ENCODE measurements around the gene KATNBL1.

Gene KATNBL1

DNA sequence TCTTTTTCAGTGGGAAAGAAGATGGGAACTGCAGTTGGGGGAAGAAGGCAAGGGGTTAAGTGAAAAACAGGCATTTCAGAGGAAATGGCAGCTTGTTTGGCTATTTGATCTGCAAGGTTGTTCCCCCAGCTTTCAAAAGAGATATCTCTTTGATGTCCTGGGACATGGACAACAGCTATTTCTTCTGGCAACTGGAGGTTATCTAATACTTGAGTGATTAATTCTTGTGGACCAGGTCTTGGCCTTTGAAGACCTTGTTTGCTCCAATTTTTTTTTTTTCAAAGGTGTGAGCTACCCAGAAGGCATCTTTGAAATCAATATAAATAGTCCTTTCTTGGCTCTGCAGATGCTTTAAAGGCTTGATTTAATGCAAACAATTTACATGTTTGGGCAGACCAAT is 51.5 kb downstream of the KATNBL1 start:
- Histone ChIP-seq H3K36me3 (replicated peaks in 1 of 2; ENCODE audit: control insufficient read depth in 2 of 2, insufficient read depth in 2 of 2, low read length in 2 of 2) (peaks cover 14 to 93% of the 10 kb centered on the region in 2 donors), H3K9me3 (replicated peaks in 1 of 2; ENCODE audit: control insufficient read depth in 2 of 2, insufficient read depth in 1 of 2, low read depth in 1 of 2, low read length in 2 of 2) (peaks cover 15 to 58% of the 10 kb centered on the region in 2 donors), H3K4me2 (ENCODE audit: insufficient read depth, low read length, poor library complexity, severe bottlenecking) (no peak overlapping the region), H3K27me3 (ENCODE audit: control insufficient read depth in 3 of 3, insufficient read depth in 3 of 3, low read depth in 1 of 3, low read length in 3 of 3) (no peaks in the 10 kb centered on the region), H2AFZ (ENCODE audit: low read length) (no peak overlapping the region), H4K91ac (ENCODE audit: low read depth, low read length, poor library complexity) (no peak overlapping the region), H2BK5ac (ENCODE audit: low read length) (no peak overlapping the region), H2BK120ac (ENCODE audit: low read depth, low read length) (no peak overlapping the region), H3K79me1 (ENCODE audit: low read depth, low read length) (peaks cover 1% of the 10 kb centered on the region), H3K9ac (ENCODE audit: low read depth, low read length, poor library complexity) (no peak overlapping the region), H2BK12ac (ENCODE audit: low read length) (no peak overlapping the region), H2AK5ac (ENCODE audit: low read depth, low read length) (no peak overlapping the region), H2BK15ac (ENCODE audit: low read length) (no peak overlapping the region), H3K4ac (ENCODE audit: low read length) (no peak overlapping the region), H3K18ac (ENCODE audit: low read length) (no peak overlapping the region), H3K4me3 (ENCODE audit: low read length in 2 of 2) (no peak overlapping the region), H3K4me1 (ENCODE audit: control insufficient read depth in 2 of 2, insufficient read depth in 1 of 2, low read depth in 1 of 2, low read length in 2 of 2) (no peaks in the 10 kb centered on the region), H4K8ac (ENCODE audit: low read depth, low read length) (no peak overlapping the region), H3K23ac (ENCODE audit: low read depth, low read length, poor library complexity) (no peak overlapping the region), H3K27ac (replicated peaks; ENCODE audit: low read length) (no peak overlapping the region), H3K14ac (ENCODE audit: low read length) (no peak overlapping the region)
- DNase-seq (ENCODE audit: low spot score): no peak

GRCh38 chr15:34155859-34156258 is 54.0 kb downstream of the KATNBL1 start:
- Histone ChIP-seq H3K14ac (ENCODE audit: low read length) (no peak overlapping the region), H2BK5ac (ENCODE audit: low read length) (no peak overlapping the region), H2BK12ac (ENCODE audit: low read length) (no peak overlapping the region), H4K91ac (ENCODE audit: low read depth, low read length, poor library complexity) (no peak overlapping the region), H3K4me3 (ENCODE audit: low read length in 2 of 2) (no peak overlapping the region), H3K18ac (ENCODE audit: low read length) (no peak overlapping the region), H3K9me3 (replicated peaks in 1 of 2; ENCODE audit: control insufficient read depth in 2 of 2, insufficient read depth in 1 of 2, low read depth in 1 of 2, low read length in 2 of 2) (peaks cover 5 to 37% of the 10 kb centered on the region in 2 donors), H2AK5ac (ENCODE audit: low read depth, low read length) (no peak overlapping the region), H2BK120ac (ENCODE audit: low read depth, low read length) (no peak overlapping the region), H3K27ac (replicated peaks; ENCODE audit: low read length) (no peak overlapping the region), H3K4ac (ENCODE audit: low read length) (no peak overlapping the region), H3K9ac (ENCODE audit: low read depth, low read length, poor library complexity) (no peak overlapping the region), H2AFZ (ENCODE audit: low read length) (no peak overlapping the region), H2BK15ac (ENCODE audit: low read length) (no peak overlapping the region), H3K27me3 (ENCODE audit: control insufficient read depth in 3 of 3, insufficient read depth in 3 of 3, low read depth in 1 of 3, low read length in 3 of 3) (no peaks in the 10 kb centered on the region), H4K8ac (ENCODE audit: low read depth, low read length) (no peak overlapping the region), H3K23ac (ENCODE audit: low read depth, low read length, poor library complexity) (no peak overlapping the region), H3K4me2 (ENCODE audit: insufficient read depth, low read length, poor library complexity, severe bottlenecking) (no peak overlapping the region), H3K4me1 (ENCODE audit: control insufficient read depth in 2 of 2, insufficient read depth in 1 of 2, low read depth in 1 of 2, low read length in 2 of 2) (no peaks in the 10 kb centered on the region), H3K79me1 (ENCODE audit: low read depth, low read length) (no peaks in the 10 kb centered on the region), H3K36me3 (replicated peaks in 1 of 2; ENCODE audit: control insufficient read depth in 2 of 2, insufficient read depth in 2 of 2, low read length in 2 of 2) (peaks cover 6 to 95% of the 10 kb centered on the region in 2 donors)
- no CpG with 5 or more reads among the region's 7 CpGs for WGBS, 2 donors (ENCODE audit: extremely low coverage in 2 of 2, insufficient read length in 2 of 2, insufficient replicate concordance in 1 of 2)
- DNase-seq (ENCODE audit: low spot score): no peak

GRCh38 chr15:34154725-34155204 is 55.1 kb downstream of the KATNBL1 start:
- H3K27ac ChIP-seq (replicated peaks; ENCODE audit: low read length): no peak overlapping the region
- no peak overlapping the region for H2BK120ac ChIP-seq (ENCODE audit: low read depth, low read length)
- no peak overlapping the region for H2BK12ac ChIP-seq (ENCODE audit: low read length)
- no peak overlapping the region for H3K4me3 ChIP-seq (ENCODE audit: low read length in 2 of 2)
- peaks cover 2 to 27% of the 10 kb centered on the region in 2 donors for H3K9me3 ChIP-seq (replicated peaks in 1 of 2; ENCODE audit: control insufficient read depth in 2 of 2, insufficient read depth in 1 of 2, low read depth in 1 of 2, low read length in 2 of 2)
- H3K4ac ChIP-seq (ENCODE audit: low read length): no peak overlapping the region
- no peak overlapping the region for H2AK5ac ChIP-seq (ENCODE audit: low read depth, low read length)
- WGBS, 2 donors (ENCODE audit: extremely low coverage in 2 of 2, insufficient read length in 2 of 2, insufficient replicate concordance in 1 of 2): no CpG with 5 or more reads among the region's 7 CpGs
- H2AFZ ChIP-seq (ENCODE audit: low read length): no peak overlapping the region
- H3K14ac ChIP-seq (ENCODE audit: low read length): no peak overlapping the region
- peaks cover 11 to 97% of the 10 kb centered on the region in 2 donors for H3K36me3 ChIP-seq (replicated peaks in 1 of 2; ENCODE audit: control insufficient read depth in 2 of 2, insufficient read depth in 2 of 2, low read length in 2 of 2)
- H3K27me3 ChIP-seq (ENCODE audit: control insufficient read depth in 3 of 3, insufficient read depth in 3 of 3, low read depth in 1 of 3, low read length in 3 of 3): no peaks in the 10 kb centered on the region
- no peaks in the 10 kb centered on the region for H3K4me1 ChIP-seq (ENCODE audit: control insufficient read depth in 2 of 2, insufficient read depth in 1 of 2, low read depth in 1 of 2, low read length in 2 of 2)
- no peak overlapping the region for H3K18ac ChIP-seq (ENCODE audit: low read length)
- no peak overlapping the region for H3K4me2 ChIP-seq (ENCODE audit: insufficient read depth, low read length, poor library complexity, severe bottlenecking)
- no peak overlapping the region for H3K23ac ChIP-seq (ENCODE audit: low read depth, low read length, poor library complexity)
- H4K8ac ChIP-seq (ENCODE audit: low read depth, low read length): no peak overlapping the region
- peaks cover 2% of the 10 kb centered on the region for H3K79me1 ChIP-seq (ENCODE audit: low read depth, low read length)
- DNase-seq (ENCODE audit: low spot score): no peak
- H3K9ac ChIP-seq (ENCODE audit: low read depth, low read length, poor library complexity): no peak overlapping the region
- no peak overlapping the region for H2BK15ac ChIP-seq (ENCODE audit: low read length)
- no peak overlapping the region for H4K91ac ChIP-seq (ENCODE audit: low read depth, low read length, poor library complexity)
- H2BK5ac ChIP-seq (ENCODE audit: low read length): no peak overlapping the region

GRCh38 chr15:34147371-34148140 is 62.3 kb downstream of the KATNBL1 start:
- no peak overlapping the region for H3K18ac ChIP-seq (ENCODE audit: low read length)
- H3K27me3 ChIP-seq (ENCODE audit: control insufficient read depth in 3 of 3, insufficient read depth in 3 of 3, low read depth in 1 of 3, low read length in 3 of 3): no peaks in the 10 kb centered on the region
- no peak overlapping the region for H2BK12ac ChIP-seq (ENCODE audit: low read length)
- H3K4me2 ChIP-seq (ENCODE audit: insufficient read depth, low read length, poor library complexity, severe bottlenecking): no peak overlapping the region
- peaks cover 11 to 94% of the 10 kb centered on the region in 2 donors for H3K36me3 ChIP-seq (replicated peaks in 1 of 2; ENCODE audit: control insufficient read depth in 2 of 2, insufficient read depth in 2 of 2, low read length in 2 of 2)
- H2BK120ac ChIP-seq (ENCODE audit: low read depth, low read length): no peak overlapping the region
- H3K79me1 ChIP-seq (ENCODE audit: low read depth, low read length): peaks cover 2% of the 10 kb centered on the region
- WGBS, 2 donors (ENCODE audit: extremely low coverage in 2 of 2, insufficient read length in 2 of 2, insufficient replicate concordance in 1 of 2): 100% methylated on average over 1 of the region's 6 CpGs; no CpG with 5 or more reads in 1 of the 2 donors
- H3K23ac ChIP-seq (ENCODE audit: low read depth, low read length, poor library complexity): no peak overlapping the region
- H3K4ac ChIP-seq (ENCODE audit: low read length): no peak overlapping the region
- H2AFZ ChIP-seq (ENCODE audit: low read length): no peak overlapping the region
- H3K14ac ChIP-seq (ENCODE audit: low read length): no peak overlapping the region
- H2BK15ac ChIP-seq (ENCODE audit: low read length): no peak overlapping the region
- H4K91ac ChIP-seq (ENCODE audit: low read depth, low read length, poor library complexity): no peak overlapping the region
- H3K27ac ChIP-seq (replicated peaks; ENCODE audit: low read length): no peak overlapping the region
- no peak overlapping the region for H2AK5ac ChIP-seq (ENCODE audit: low read depth, low read length)
- no peak overlapping the region for H2BK5ac ChIP-seq (ENCODE audit: low read length)
- no peaks in the 10 kb centered on the region for H3K4me1 ChIP-seq (ENCODE audit: control insufficient read depth in 2 of 2, insufficient read depth in 1 of 2, low read depth in 1 of 2, low read length in 2 of 2)
- H3K9me3 ChIP-seq (replicated peaks in 1 of 2; ENCODE audit: control insufficient read depth in 2 of 2, insufficient read depth in 1 of 2, low read depth in 1 of 2, low read length in 2 of 2): no peaks in the 10 kb centered on the region
- no peak overlapping the region for H3K4me3 ChIP-seq (ENCODE audit: low read length in 2 of 2)
- H4K8ac ChIP-seq (ENCODE audit: low read depth, low read length): no peak overlapping the region
- H3K9ac ChIP-seq (ENCODE audit: low read depth, low read length, poor library complexity): no peak overlapping the region
- no peak for DNase-seq (ENCODE audit: low spot score)
